DOHH2 (cell line): Measurements from ENCODE around the gene TRRAP.

ENCODE experiments used
- H3F3A ChIP-seq: fragments of 200-600 bp; sonication (generic), shearing (Covaris generic); 2 replicates; pipeline ENCODE4 v1.6.0; 2016; ENCODE audit warnings: antibody characterized with exemption, mild to moderate bottlenecking; ENCODE audit not compliant: control insufficient read depth, insufficient read depth
- H3K27ac ChIP-seq: fragments of 200-600 bp; sonication (generic); 2 replicates; pipeline ENCODE4 v1.5.1; 2014; ENCODE audit warnings: low read depth, mild to moderate bottlenecking, low read length, moderate library complexity
- H3K27me3 ChIP-seq: fragments of 200-600 bp; sonication (generic); 2 replicates; pipeline ENCODE4 v1.6.1; 2014; ENCODE audit warnings: mild to moderate bottlenecking, low read length, mixed read lengths; ENCODE audit not compliant: control insufficient read depth
- H3K36me3 ChIP-seq: fragments of 200-600 bp; sonication (generic); 2 replicates; pipeline ENCODE4 v1.6.1; 2014; ENCODE audit warnings: mild to moderate bottlenecking, low read length, moderate library complexity, mixed read lengths; ENCODE audit not compliant: control insufficient read depth
- H3K4me1 ChIP-seq: fragments of 200-600 bp; sonication (generic); 2 replicates; pipeline ENCODE4 v1.6.1; 2014; ENCODE audit warnings: mild to moderate bottlenecking, low read length, mixed read lengths; ENCODE audit not compliant: control insufficient read depth
- H3K4me2 ChIP-seq: fragments of 200-600 bp; sonication (generic); 2 replicates; pipeline ENCODE4 v1.6.0; 2014; ENCODE audit warnings: mild to moderate bottlenecking, low read length, moderate library complexity
- H3K4me3 ChIP-seq: fragments of 200-600 bp; sonication (generic); 2 replicates; pipeline ENCODE4 v1.5.1; 2014; ENCODE audit warnings: mild to moderate bottlenecking, low read length, mixed read lengths
- H3K79me2 ChIP-seq: fragments of 200-600 bp; sonication (generic); 2 replicates; pipeline ENCODE4 v1.6.1; 2014; ENCODE audit warnings: mild to moderate bottlenecking, low read length, mixed read lengths; ENCODE audit not compliant: control insufficient read depth
- H3K9me2 ChIP-seq: fragments of 200-600 bp; sonication (generic); replicated peaks from 2 replicates; pipeline ENCODE4 v1.6.1; 2014; ENCODE audit warnings: mild to moderate bottlenecking, low read length, mixed read lengths; ENCODE audit not compliant: control insufficient read depth
- H3K9me3 ChIP-seq: fragments of 200-600 bp; sonication (generic); 2 replicates; pipeline ENCODE4 v1.6.1; 2014; ENCODE audit warnings: antibody characterized with exemption, low read length, mixed read lengths; ENCODE audit not compliant: control insufficient read depth, insufficient read depth
- H4K20me1 ChIP-seq: fragments of 200-600 bp; sonication (generic); 2 replicates; pipeline ENCODE4 v1.6.0; 2014; ENCODE audit warnings: low read depth, mild to moderate bottlenecking, antibody characterized with exemption, low read length, moderate library complexity; ENCODE audit not compliant: control insufficient read depth, insufficient read depth
- CTCF ChIP-seq: fragments of 200-600 bp; sonication (generic); IDR thresholded peaks from one replicate; pipeline ENCODE4 v1.5.1; 2014; ENCODE audit warnings: antibody characterized with exemption, mild to moderate bottlenecking, low read depth, low read length; ENCODE audit not compliant: poor library complexity, severe bottlenecking
- EZH2phosphoT487 ChIP-seq: fragments of 200-600 bp; sonication (generic); IDR thresholded peaks from 2 replicates; pipeline ENCODE4 v1.6.1; 2017; ENCODE audit warnings: borderline replicate concordance, mild to moderate bottlenecking, antibody characterized with exemption, low read length, moderate library complexity, mixed read lengths

The TRRAP gene

GRCh38 chr7:98869597-98870120, 8.7 kb upstream of the TRRAP start, which contains the start of gene TMEM130:
Gene TMEM130 (minus strand): TSS chr7:98870014. CDS start chr7:98869861, 153 bp downstream.
- Histone ChIP-seq H3K9me2 (no peaks in the 10 kb centered on the region), H3K4me3 (peak within 1 kb of the TSS; percentile 64), H3K79me2 (no peaks in the 10 kb centered on the region), H3K27me3 (peaks cover 43% of the 10 kb centered on the region), H4K20me1 (peaks cover 4% of the 10 kb centered on the region; the same call in 1 of the 2 replicates), H3K4me2 (peak within 1 kb of the TSS; percentile 84), H3F3A (peaks cover 10% of the 10 kb centered on the region), H3K36me3 (no peaks in the 10 kb centered on the region), H3K9me3 (no peaks in the 10 kb centered on the region), H3K4me1 (peaks cover 22% of the 10 kb centered on the region), H3K27ac (0 out of 2 replicates have a peak within 1 kb of the TSS, but pooled peaks have one; percentile 17)
- TF ChIP-seq CTCF (no peak), EZH2phosphoT487 (peak; percentile 78; the same call in 1 of the 2 replicates)

- H3F3A ChIP-seq = peaks cover 10% of the 10 kb centered on the region
- peak overlapping the region; percentile 84 for H3K4me2 ChIP-seq
- H3K4me1 ChIP-seq = peaks cover 22% of the 10 kb centered on the region
- no peaks in the 10 kb centered on the region for H3K9me3 ChIP-seq
- H3K4me3 ChIP-seq = peak overlapping the region; percentile 64
- H3K36me3 ChIP-seq = no peaks in the 10 kb centered on the region
- no peaks in the 10 kb centered on the region for H3K79me2 ChIP-seq
- H3K9me2 ChIP-seq = no peaks in the 10 kb centered on the region
- peaks cover 4% of the 10 kb centered on the region; the same call in 1 of the 2 replicates for H4K20me1 ChIP-seq
- no peak for TF ChIP-seq EZH2phosphoT487
- TF ChIP-seq CTCF = no peak
- 0 out of 2 replicates have a peak overlapping the region, but pooled peaks have one; percentile 17 for H3K27ac ChIP-seq
- peaks cover 40% of the 10 kb centered on the region for H3K27me3 ChIP-seq
Measured at GRCh38 chr7:98870121-98870651, 8.1 kb upstream of the TRRAP start.

DNA sequence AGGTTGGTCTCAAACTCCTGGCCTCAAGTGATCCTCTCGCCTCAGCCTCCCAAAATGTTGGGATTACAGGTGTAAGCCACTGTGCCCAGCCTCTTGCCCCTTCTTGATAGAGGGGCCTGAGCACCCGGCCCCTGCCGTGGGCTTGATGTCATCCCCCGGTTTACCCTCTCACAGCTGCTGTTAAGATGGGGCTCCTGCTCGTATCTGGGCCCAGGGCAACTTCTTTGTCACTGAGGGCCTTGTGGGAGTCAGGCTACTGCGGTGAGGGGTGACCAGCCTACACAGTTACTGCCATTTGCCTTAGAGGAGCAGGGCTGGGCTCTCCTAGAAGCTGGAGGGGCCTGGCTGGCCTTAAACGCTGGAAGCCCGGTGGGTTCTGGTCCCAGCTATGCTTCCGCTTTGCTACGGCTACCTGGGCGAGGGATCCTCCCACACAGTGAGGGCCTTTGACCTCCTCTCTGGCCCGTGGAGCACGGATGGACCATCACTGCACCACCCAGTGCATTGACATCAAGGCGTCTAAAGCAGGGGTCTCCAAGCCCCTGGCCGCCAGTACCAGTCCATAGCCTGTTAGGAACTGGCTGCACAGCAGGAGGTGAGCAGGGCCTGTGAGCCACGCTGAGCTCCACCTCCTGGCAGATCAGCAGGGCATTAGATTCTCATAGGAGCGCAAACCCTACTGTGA, 7.4 kb upstream of the TRRAP start:
- Histone ChIP-seq H3K36me3 (no peaks in the 10 kb centered on the region), H3K79me2 (no peaks in the 10 kb centered on the region), H3K27ac (0 out of 2 replicates have a peak overlapping the region, but pooled peaks have one; percentile 17), H3K4me2 (peak overlapping the region; percentile 84), H3K9me3 (no peaks in the 10 kb centered on the region), H3F3A (peaks cover 10% of the 10 kb centered on the region), H3K4me3 (peak overlapping the region; percentile 64), H4K20me1 (peaks cover 4% of the 10 kb centered on the region; the same call in 1 of the 2 replicates), H3K9me2 (no peaks in the 10 kb centered on the region), H3K4me1 (peaks cover 22% of the 10 kb centered on the region), H3K27me3 (peaks cover 39% of the 10 kb centered on the region)
- TF ChIP-seq CTCF (no peak), EZH2phosphoT487 (no peak)
